Right lobe of liver (tissue), 6 donors: ENCODE data around the gene PIGL. TPM values are rescaled to one million over a fixed set of nuclear protein-coding genes. Genes with fewer than 3 reads are reported as not detected.
"Not testable (repeated sequence)": the region's sequence is repeated elsewhere in the genome, so short reads cannot be mapped to it uniquely, and the experiment has no call there.

ENCODE experiments used
- ATAC-seq, 4 donors: fragments of 200-7000 bp; cut with Tn5 transposase; one replicate each; pipeline ENCODE4 v1.9.1; 2020; ENCODE audit warnings: mild to moderate bottlenecking in 4 of 4, moderate library complexity in 4 of 4
- DNase-seq, 3 donors: peaks; one replicate each; pipeline ENCODE4 v3.0.0-alpha.2; 2020
- H3K27ac ChIP-seq, 3 donors: fragments of 200-600 bp; one replicate each; pipeline ENCODE4 v1.8.0; 2022
- H3K27me3 ChIP-seq, 2 donors: fragments of 200-600 bp; one replicate each; pipeline ENCODE4 v1.8.0; 2022
- H3K36me3 ChIP-seq, 4 donors: fragments of 200-600 bp; sonication (generic) in 1 of 4; one replicate each; pipeline versions ENCODE4 v1.5.1 to v1.8.0; 2017 to 2022; ENCODE audit warnings: control low read depth in 1 of 4
- H3K4me1 ChIP-seq, 4 donors: fragments of 200-600 bp; sonication (generic) in 1 of 4; one replicate each; pipeline versions ENCODE4 v1.5.1 to v1.8.0; 2017 to 2022; ENCODE audit warnings: control low read depth in 1 of 4
- H3K4me3 ChIP-seq, 3 donors: fragments of 200-600 bp; one replicate each; pipeline ENCODE4 v1.8.0; 2022
- H3K9me3 ChIP-seq, 4 donors: fragments of 200-600 bp; sonication (generic) in 1 of 4; one replicate each; pipeline versions ENCODE4 v1.5.1 to v1.8.0; 2017 to 2022; ENCODE audit warnings: control low read depth in 1 of 4
- CTCF ChIP-seq, 4 donors: fragments of 200-600 bp in 3 of 4; fragments of 450-650 bp in 1 of 4; IDR thresholded peaks; one replicate each; pipeline versions ENCODE4 v1.5.1 to v1.8.0; 2016 to 2022; ENCODE audit warnings: antibody characterized with exemption in 4 of 4, mild to moderate bottlenecking in 2 of 4
- POLR2A ChIP-seq: fragments of 450-650 bp; IDR thresholded peaks from one replicate; pipeline ENCODE4 v1.6.1; 2017; ENCODE audit warnings: antibody characterized with exemption, mild to moderate bottlenecking
- WGBS: methylation state at CpG from one replicate; pipeline ENCODE4 v1.1.6; 2018; ENCODE audit warnings: low coverage, low lambda C conversion rate; ENCODE audit not compliant: insufficient coverage; ENCODE audit errors: missing lambda C conversion rate; 5-methylcytosine and 5-hydroxymethylcytosine counted together
- intact Hi-C, 2 donors: fragments of 100-400 bp; cut with DNase I; formaldehyde crosslinking; loops; one replicate each; pipeline versions ENCODE4 v1.11.2 to v1.14.1; 2022
- total RNA-seq, 6 experiments: library from RNA; depleted of rRNA in 2 of 6; stranded (reverse); fragments of >200 nt in 2 of 6; fragmentation: NEBNext Ultra II Directional in 3 of 6; extraction: Animal tissue kit (Norgen Biotek cat#: 25700) in 3 of 6; gene quantifications; one replicate each; pipeline versions ENCODE4 v1.1.0 to v1.2.4, GENCODE V29; 2016 to 2023
- donor health status: DM: no; HTN: yes; CAD: no.
- donor health status: DM: no; HTN: no; CAD: no.
- donor health status: DM: no; HTN: no; CAD: no.
- donor health status: DM: no; HTN: yes; CAD: no.
- donor health status: DM: no; HTN: yes; CAD: no.

Gene PIGL
- total RNA-seq, 6 experiments from 2014 or later = 8.5 to 29.7 (median 14.9) TPM

- no peaks in the 10 kb centered on the region for H3K27me3 ChIP-seq
- TF ChIP-seq POLR2A (no peak), CTCF (IDR thresholded peaks at IDR 0.05) (no peak)
- H3K4me3 ChIP-seq = no peak overlapping the region
- 80% methylated on average over 1 of the region's 1 CpG for WGBS
- H3K4me1 ChIP-seq = peaks cover 0 to 39% (median 9%) of the 10 kb centered on the region in 4 donors
- no peak for ATAC-seq
- DNase-seq = no peak
- no peaks in the 10 kb centered on the region for H3K9me3 ChIP-seq
- H3K27ac ChIP-seq = no peak overlapping the region
- H3K36me3 ChIP-seq = peaks cover 0 to 29% (median 8%) of the 10 kb centered on the region in 4 donors
- intact Hi-C loops = no loop called here
Observed at GRCh38 chr17:16197276-16197675, 19.7 kb upstream of the PIGL start.

- Histone ChIP-seq H3K27me3 (no peaks in the 10 kb centered on the region), H3K27ac (peak overlapping the region in 1 of 3 donors; percentile 40), H3K4me3 (no peak overlapping the region), H3K9me3 (no peaks in the 10 kb centered on the region), H3K36me3 (peaks cover 0 to 10% (median 4%) of the 10 kb centered on the region in 4 donors), H3K4me1 (peaks cover 0 to 55% (median 9%) of the 10 kb centered on the region in 4 donors)
- no peak for TF ChIP-seq POLR2A
- TF ChIP-seq CTCF (IDR thresholded peaks at IDR 0.05) = no peak
- peak; percentile 30 to 48 (median 34) for ATAC-seq
- DNase-seq = no peak
- intact Hi-C loops = no loop called here
- WGBS = 35% methylated on average over 6 of the region's 6 CpGs
Observed at GRCh38 chr17:16199093-16199492, 17.9 kb upstream of the PIGL start.

- intact Hi-C loops, H3K36me3 ChIP-seq, H3K27me3 ChIP-seq, H3K4me3 ChIP-seq, H3K9me3 ChIP-seq: not testable (repeated sequence)
- ATAC-seq = peak in 3 of 4 donors; percentile 55 to 77 (median 69)
- H3K27ac ChIP-seq = peak overlapping the region in 1 of 3 donors; percentile 15
- peaks cover 0 to 64% (median 17%) of the 10 kb centered on the region in 4 donors for H3K4me1 ChIP-seq
- WGBS = 34% methylated on average over 8 of the region's 13 CpGs
- DNase-seq = peak in 1 of 3 donors; percentile 23
Observed at GRCh38 chr17:16201693-16202131, 15.3 kb upstream of the PIGL start.

- Histone ChIP-seq H3K27ac (peak overlapping the region; percentile 22 to 30 (median 29)), H3K4me1 (peaks cover 0 to 70% (median 19%) of the 10 kb centered on the region in 4 donors)
- WGBS = 76% methylated on average over 5 of the region's 5 CpGs
- H3K36me3 ChIP-seq, H3K27me3 ChIP-seq, H3K9me3 ChIP-seq, H3K4me3 ChIP-seq, intact Hi-C loops, DNase-seq, ATAC-seq: not testable (repeated sequence)
Observed at GRCh38 chr17:16202554-16203500, 14.2 kb upstream of the PIGL start.

- H3K9me3 ChIP-seq, H3K27me3 ChIP-seq, H3K36me3 ChIP-seq, intact Hi-C loops, H3K4me3 ChIP-seq, DNase-seq, H3K27ac ChIP-seq, ATAC-seq: not testable (repeated sequence)
- 97% methylated on average over 6 of the region's 6 CpGs for WGBS
- H3K4me1 ChIP-seq = peaks cover 0 to 56% (median 17%) of the 10 kb centered on the region in 4 donors
Observed at GRCh38 chr17:16204763-16205162, 12.2 kb upstream of the PIGL start.

GRCh38 chr17:16211590-16211989, 5.4 kb upstream of the PIGL start:
- TF ChIP-seq CTCF (IDR thresholded peaks at IDR 0.05) (no peak), POLR2A (no peak)
- DNase-seq (no peak), ATAC-seq (no peak)
- Histone ChIP-seq H3K9me3 (no peaks in the 10 kb centered on the region), H3K27me3 (no peaks in the 10 kb centered on the region), H3K4me1 (peaks cover 0 to 31% (median 17%) of the 10 kb centered on the region in 4 donors), H3K27ac (no peak overlapping the region), H3K36me3 (no peaks in the 10 kb centered on the region), H3K4me3 (no peak overlapping the region)
- intact Hi-C loops = no loop called here
- WGBS = 81% methylated on average over 3 of the region's 3 CpGs
